K562 (cell line): Measurements from ENCODE around the gene OR5AN1. TPM values are rescaled to one million over a fixed set of nuclear protein-coding genes. Genes with fewer than 3 reads are reported as not detected.

Experiments
- ATAC-seq: fragments of 200-7000 bp; cut with Tn5 transposase; 3 replicates; pipeline ENCODE4 v1.9.1; 2020; ENCODE audit warnings: moderate library complexity
- BruUV-seq: library from RNA; stranded (reverse); fragments of 400-500 nt; replicated peaks from 2 replicates; lab custom pipeline; 2021; lab: Mats Ljungman, UMichigan
- CTCF ChIA-PET: fragments of 300-600 bp; formaldehyde crosslinking; extraction: SDS; loops from one replicate; lab custom pipeline; 2021; ENCODE audit warnings: low intra/inter-chr PET ratio; lab: Yijun Ruan, JAX
- POLR2A ChIA-PET: fragments of 300-600, 350-650 bp; sonication (Branson Sonifier 250); formaldehyde crosslinking; extraction: SDS; loops from one replicate; lab custom pipeline; 2021; ENCODE audit warnings: antibody characterized with exemption, inconsistent platforms; lab: Yijun Ruan, JAX
- DNase-seq, 4 experiments: peaks; one replicate each; pipeline versions ENCODE4 v3.0.0 to v3.0.0-alpha.2; 2011 to 2018; ENCODE audit warnings: low spot score in 3 of 4, mixed read lengths in 3 of 4; ENCODE audit errors: extremely low read depth in 1 of 4
- FAIRE-seq: peaks from 2 replicates; lab custom pipeline; 2011; peaks lifted over from hg19 to GRCh38; lab: Jason Lieb, UNC
- H2AFZ ChIP-seq: 2 replicates; pipeline ENCODE4 v1.6.0; 2011; ENCODE audit warnings: low read depth, low read length, control low read depth, inconsistent platforms
- H3K27ac ChIP-seq: fragments of 200-600 bp; 3 replicates; pipeline ENCODE4 v1.8.0; 2011; ENCODE audit warnings: low read depth, mild to moderate bottlenecking, control low read depth, inconsistent platforms, low read length, moderate library complexity, mixed read lengths; ENCODE audit errors: extremely low read depth
- H3K27me3 ChIP-seq, 2 experiments: fragments of 300-600 bp in 1 of 2; 2 replicates in 1 of 2; 3 replicates in 1 of 2; pipeline versions ENCODE4 v1.6.0 to v1.8.0; 2011; ENCODE audit warnings: inconsistent platforms in 2 of 2, low read length in 2 of 2, mild to moderate bottlenecking in 1 of 2, mixed read lengths in 1 of 2, moderate library complexity in 1 of 2; ENCODE audit not compliant: control insufficient read depth in 2 of 2, insufficient read depth in 2 of 2
- H3K36me3 ChIP-seq: fragments of 300-600 bp; 3 replicates; pipeline ENCODE4 v1.8.0; 2011; ENCODE audit warnings: mild to moderate bottlenecking, low read length, inconsistent platforms; ENCODE audit not compliant: control insufficient read depth, insufficient read depth
- H3K4me1 ChIP-seq, 2 experiments: fragments of 200-600 bp in 1 of 2; replicated peaks in 1 of 2; 2 replicates in 1 of 2; 3 replicates in 1 of 2; pipeline versions ENCODE4 v1.5.1 to v1.8.0; 2011; ENCODE audit warnings: inconsistent platforms in 2 of 2, low read length in 2 of 2, mild to moderate bottlenecking in 1 of 2, mixed read lengths in 1 of 2, moderate library complexity in 1 of 2; ENCODE audit not compliant: control insufficient read depth in 2 of 2, insufficient read depth in 2 of 2
- H3K4me2 ChIP-seq: 2 replicates; pipeline ENCODE4 v1.6.1; 2011; ENCODE audit warnings: low read length, control low read depth, inconsistent platforms, mixed read lengths; ENCODE audit not compliant: insufficient read depth
- H3K4me3 ChIP-seq: fragments of 200-600 bp; sonication (generic), shearing (Covaris generic); 2 replicates; pipeline ENCODE4 v1.5.1; 2016; ENCODE audit warnings: control low read depth, inconsistent platforms
- H3K79me2 ChIP-seq: fragments of 200-600 bp; 3 replicates; pipeline ENCODE4 v1.8.0; 2011; ENCODE audit warnings: low read length, inconsistent platforms; ENCODE audit not compliant: control insufficient read depth, insufficient read depth
- H3K9ac ChIP-seq, 2 experiments: 2 replicates each; pipeline versions ENCODE4 v1.6.0 to v1.6.1; 2011; ENCODE audit warnings: low read depth in 2 of 2, low read length in 2 of 2, control low read depth in 1 of 2, inconsistent platforms in 1 of 2, mild to moderate bottlenecking in 1 of 2, mixed read lengths in 1 of 2; ENCODE audit not compliant: insufficient read depth in 1 of 2
- H3K9me1 ChIP-seq: one replicate; pipeline ENCODE4 v1.6.0; 2011; ENCODE audit warnings: inconsistent platforms, mild to moderate bottlenecking, low read length, moderate library complexity; ENCODE audit not compliant: control insufficient read depth, insufficient read depth
- H3K9me3 ChIP-seq: replicated peaks from 2 replicates; pipeline ENCODE4 v1.5.1; 2011; ENCODE audit warnings: low read depth, low read length, inconsistent platforms; ENCODE audit not compliant: control insufficient read depth, insufficient read depth
- H4K20me1 ChIP-seq: replicated peaks from 2 replicates; pipeline ENCODE4 v1.6.1; 2011; ENCODE audit warnings: low read length, inconsistent platforms, mixed read lengths; ENCODE audit not compliant: control insufficient read depth, insufficient read depth
- ASH1L ChIP-seq: fragments of 450-650 bp; IDR thresholded peaks from 2 replicates; pipeline ENCODE4 v1.6.1; 2018; ENCODE audit warnings: borderline replicate concordance, mild to moderate bottlenecking, low read depth; ENCODE audit not compliant: partially characterized antibody
- CREM ChIP-seq: IDR thresholded peaks from 2 replicates; pipeline ENCODE4 v1.6.1; 2014; ENCODE audit warnings: antibody characterized with exemption, low read depth
- CSDE1 ChIP-seq, 2 experiments: fragments of 450-650 bp; IDR thresholded peaks; 2 replicates each; pipeline ENCODE4 v1.6.1; 2016; ENCODE audit warnings: mild to moderate bottlenecking in 1 of 2
- ELF4 ChIP-seq: fragments of 450-650 bp; formaldehyde crosslinking; IDR thresholded peaks from 2 replicates; pipeline ENCODE4 v1.4.0; 2022; ENCODE audit warnings: missing genetic modification characterization
- HCFC1 ChIP-seq: IDR thresholded peaks from 2 replicates; pipeline ENCODE4 v1.6.1; 2012; ENCODE audit warnings: low read depth, low read length, improper control_type of control experiment
- MAFG ChIP-seq: fragments of 450-650 bp; conservative IDR thresholded peaks from 2 replicates; pipeline ENCODE4 v1.6.1; 2016; ENCODE audit warnings: missing genetic modification characterization, missing compliant biosample characterization
- RFX1 ChIP-seq: fragments of 450-650 bp; IDR thresholded peaks from 2 replicates; pipeline ENCODE4 v1.6.1; 2016; ENCODE audit warnings: mild to moderate bottlenecking, moderate library complexity
- SMAD1 ChIP-seq: fragments of 150-350 bp; IDR thresholded peaks from 2 replicates; pipeline ENCODE4 v1.6.1; 2014; ENCODE audit warnings: low read length, low read depth; ENCODE audit not compliant: partially characterized antibody
- ZNF175 ChIP-seq: fragments of 200-800 bp; sonication (Bioruptor generic); IDR thresholded peaks from 2 replicates; pipeline ENCODE4 v1.6.1; 2016; ENCODE audit warnings: low read depth, mild to moderate bottlenecking, missing genetic modification characterization, missing compliant biosample characterization
- ZNF217 ChIP-seq: sonication (generic); formaldehyde crosslinking; IDR thresholded peaks from 2 replicates; pipeline ENCODE4 v1.8.0; 2022; ENCODE audit warnings: mild to moderate bottlenecking, missing genetic modification reagents
- ZNF431 ChIP-seq: sonication (generic); formaldehyde crosslinking; IDR thresholded peaks from 2 replicates; pipeline ENCODE4 v1.8.0; 2022; ENCODE audit warnings: mild to moderate bottlenecking, missing genetic modification reagents
- ZNF444 ChIP-seq: fragments of 250-450 bp; sonication (Bioruptor Pico); IDR thresholded peaks from 2 replicates; pipeline ENCODE4 v1.4.0; 2020; ENCODE audit warnings: mild to moderate bottlenecking, moderate library complexity
- ZNF586 ChIP-seq: fragments of 450-650 bp; formaldehyde crosslinking; conservative IDR thresholded peaks from 2 replicates; pipeline ENCODE4 v1.4.0; 2020; ENCODE audit warnings: mild to moderate bottlenecking, moderate library complexity
- ZNF589 ChIP-seq: fragments of 200-800 bp; sonication (Bioruptor generic); IDR thresholded peaks from 2 replicates; pipeline ENCODE4 v1.6.1; 2016; ENCODE audit warnings: low read depth, missing genetic modification characterization, missing compliant biosample characterization
- in situ Hi-C: fragments of 300-500 bp; cut with MboI; formaldehyde crosslinking; loops from 4 replicates; pipeline ENCODE4 v1.15.0; 2018; ENCODE audit warnings: inconsistent platforms, mixed read lengths
- intact Hi-C: fragments of 100-400 bp; cut with micrococcal nuclease; formaldehyde crosslinking; loops from 2 replicates; pipeline ENCODE4 v1.14.2; 2022
- polyA plus RNA-seq, 8 experiments: library from polyadenylated mRNA; depleted of rRNA in 4 of 8; stranded (reverse) in 5 of 8; unstranded in 3 of 8; fragments of >200 nt; fragmentation: Nextera tagmentation in 2 of 8; fragmentation: Illumina TruSeq in 1 of 8; extraction: Ambion mirVana in 2 of 8; extraction: Trizol in 1 of 8; gene quantifications; 2 replicates each; pipeline versions ENCODE4 v1.2.1 to v1.2.3, GENCODE V29; 2011 to 2014; ENCODE audit warnings: inconsistent platforms in 1 of 8, missing spikeins in 1 of 8
- total RNA-seq, 7 experiments: library from RNA; depleted of rRNA in 6 of 7; stranded (reverse); fragments of >200 nt in 6 of 7; fragmentation: Illumina TruSeq in 2 of 7; extraction: Trizol in 2 of 7; gene quantifications; 2 replicates each; pipeline versions ENCODE4 v1.2.1 to v1.2.3, GENCODE V29; 2011 to 2021; ENCODE audit warnings: low replicate concordance in 1 of 7

Gene OR5AN1
- total and polyA plus RNA-seq, 9 of the 15 experiments (the other 6 are each of a cell fraction or from before 2014, with no cell fraction given): not detected

- no peaks in the 10 kb centered on the region for H3K36me3 ChIP-seq
- no peak overlapping the region for H2AFZ ChIP-seq
- H3K79me2 ChIP-seq: no peaks in the 10 kb centered on the region
- BruUV-seq: no TSS peak
- no peak for TF ChIP-seq ZNF431 (CRISPR knock-in tag)
- TF ChIP-seq ZNF175 (CRISPR knock-in tag): no peak
- TF ChIP-seq HCFC1: no peak
- TF ChIP-seq CSDE1 (IDR thresholded peaks at IDR 0.05): no peak
- TF ChIP-seq ZNF589: no peak
- no peak for TF ChIP-seq MAFG (tag)
- TF ChIP-seq RFX1: no peak
- no peak for TF ChIP-seq CREM
- no peak for TF ChIP-seq ZNF586 (CRISPR knock-in tag)
- no peak for TF ChIP-seq ZNF444 (CRISPR knock-in tag)
- TF ChIP-seq ELF4: no peak
- no peak for TF ChIP-seq ZNF217 (CRISPR knock-in tag)
- TF ChIP-seq SMAD1: no peak
- no peak for TF ChIP-seq ASH1L
- H3K27me3 ChIP-seq: no peaks in the 10 kb centered on the region
- intact Hi-C loops: no loop called here
- H3K27ac ChIP-seq: no peak overlapping the region
- no peak overlapping the region for H3K4me2 ChIP-seq
- no peaks in the 10 kb centered on the region for H3K9me1 ChIP-seq
- ChIA-PET CTCF (no interaction called here), POLR2A (interaction anchor here (0.5 kb wide), 1 partner anchor 1162 kb away, joined by 3 read pairs; no protein-coding TSS in a partner anchor)
- H3K4me1 ChIP-seq: no peaks in the 10 kb centered on the region
- H4K20me1 ChIP-seq: no peaks in the 10 kb centered on the region
- DNase-seq (no peak), FAIRE-seq (no peak), ATAC-seq (no peak)
- H3K9ac ChIP-seq: no peak overlapping the region
- in situ Hi-C loops: no loop called here
- no peaks in the 10 kb centered on the region for H3K9me3 ChIP-seq
- H3K4me3 ChIP-seq: no peak overlapping the region
Measured at GRCh38 chr11:59335001-59335400, 23.7 kb upstream of the OR5AN1 start.
